ENCODE results near the gene LPAR3.

LPAR3 gene

GRCh38 chr1:84939151-84939550 lies 46.1 kb upstream of the LPAR3 start:
- no peak overlapping the region for H3K27ac ChIP-seq (replicated peaks)
- H3K27me3 ChIP-seq (ENCODE audit: insufficient read depth, poor library complexity, severe bottlenecking): peaks cover 4% of the 10 kb centered on the region
- no peak overlapping the region for H3K4me3 ChIP-seq (replicated peaks; ENCODE audit: insufficient read depth, low read length)
- TF ChIP-seq, protein P1, sequence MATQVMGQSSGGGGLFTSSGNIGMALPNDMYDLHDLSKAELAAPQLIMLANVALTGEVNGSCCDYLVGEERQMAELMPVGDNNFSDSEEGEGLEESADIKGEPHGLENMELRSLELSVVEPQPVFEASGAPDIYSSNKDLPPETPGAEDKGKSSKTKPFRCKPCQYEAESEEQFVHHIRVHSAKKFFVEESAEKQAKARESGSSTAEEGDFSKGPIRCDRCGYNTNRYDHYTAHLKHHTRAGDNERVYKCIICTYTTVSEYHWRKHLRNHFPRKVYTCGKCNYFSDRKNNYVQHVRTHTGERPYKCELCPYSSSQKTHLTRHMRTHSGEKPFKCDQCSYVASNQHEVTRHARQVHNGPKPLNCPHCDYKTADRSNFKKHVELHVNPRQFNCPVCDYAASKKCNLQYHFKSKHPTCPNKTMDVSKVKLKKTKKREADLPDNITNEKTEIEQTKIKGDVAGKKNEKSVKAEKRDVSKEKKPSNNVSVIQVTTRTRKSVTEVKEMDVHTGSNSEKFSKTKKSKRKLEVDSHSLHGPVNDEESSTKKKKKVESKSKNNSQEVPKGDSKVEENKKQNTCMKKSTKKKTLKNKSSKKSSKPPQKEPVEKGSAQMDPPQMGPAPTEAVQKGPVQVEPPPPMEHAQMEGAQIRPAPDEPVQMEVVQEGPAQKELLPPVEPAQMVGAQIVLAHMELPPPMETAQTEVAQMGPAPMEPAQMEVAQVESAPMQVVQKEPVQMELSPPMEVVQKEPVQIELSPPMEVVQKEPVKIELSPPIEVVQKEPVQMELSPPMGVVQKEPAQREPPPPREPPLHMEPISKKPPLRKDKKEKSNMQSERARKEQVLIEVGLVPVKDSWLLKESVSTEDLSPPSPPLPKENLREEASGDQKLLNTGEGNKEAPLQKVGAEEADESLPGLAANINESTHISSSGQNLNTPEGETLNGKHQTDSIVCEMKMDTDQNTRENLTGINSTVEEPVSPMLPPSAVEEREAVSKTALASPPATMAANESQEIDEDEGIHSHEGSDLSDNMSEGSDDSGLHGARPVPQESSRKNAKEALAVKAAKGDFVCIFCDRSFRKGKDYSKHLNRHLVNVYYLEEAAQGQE (IDR thresholded peaks at IDR 0.05; ENCODE audit: insufficient replicate concordance, low read depth): no peak
- TF ChIP-seq GABPA (IDR thresholded peaks at IDR 0.05; ENCODE audit: low read depth) (no peak), SPI1 (IDR thresholded peaks at IDR 0.05; ENCODE audit: borderline replicate concordance, low read depth) (no peak)
- no peak for DNase-seq (ENCODE audit: low read depth in 1 of 2, low spot score in 1 of 2)

DNA sequence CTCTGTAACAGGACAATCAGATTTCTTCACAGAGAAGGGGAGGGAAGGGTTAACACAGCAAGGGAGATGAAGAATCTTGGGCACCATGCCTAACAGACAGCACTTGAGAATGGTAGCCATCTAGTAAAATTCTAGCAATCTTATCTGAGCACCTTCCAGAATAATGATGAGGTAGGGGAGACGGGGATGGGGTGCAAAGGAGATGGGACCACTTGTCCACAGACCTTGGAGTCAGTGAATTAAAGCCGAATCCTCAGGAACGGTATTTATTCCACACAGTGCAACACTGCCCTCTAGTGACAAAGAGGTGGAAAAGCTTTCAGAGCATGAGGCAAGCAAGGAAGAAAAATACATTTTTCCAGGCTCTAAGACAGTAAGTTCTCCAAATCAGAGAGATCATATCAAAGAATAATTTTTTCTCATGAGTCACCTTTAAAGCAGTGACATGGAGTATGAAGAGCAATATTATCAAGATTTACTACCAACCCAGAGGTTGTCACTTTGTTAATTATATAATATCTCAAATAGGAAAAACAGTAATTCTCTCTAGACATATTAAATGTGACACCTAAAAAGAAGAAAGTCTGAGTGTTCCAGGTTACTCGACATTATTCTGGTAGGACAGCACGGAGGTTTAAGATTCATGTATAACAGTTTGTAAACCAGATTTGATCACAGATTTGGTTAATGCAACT lies 43.3 kb upstream of the LPAR3 start:
- H3K27ac ChIP-seq (replicated peaks): no peak overlapping the region
- peak; percentile 24 to 45 for DNase-seq (ENCODE audit: low read depth in 1 of 2, low spot score in 1 of 2)
- TF ChIP-seq, protein P2, sequence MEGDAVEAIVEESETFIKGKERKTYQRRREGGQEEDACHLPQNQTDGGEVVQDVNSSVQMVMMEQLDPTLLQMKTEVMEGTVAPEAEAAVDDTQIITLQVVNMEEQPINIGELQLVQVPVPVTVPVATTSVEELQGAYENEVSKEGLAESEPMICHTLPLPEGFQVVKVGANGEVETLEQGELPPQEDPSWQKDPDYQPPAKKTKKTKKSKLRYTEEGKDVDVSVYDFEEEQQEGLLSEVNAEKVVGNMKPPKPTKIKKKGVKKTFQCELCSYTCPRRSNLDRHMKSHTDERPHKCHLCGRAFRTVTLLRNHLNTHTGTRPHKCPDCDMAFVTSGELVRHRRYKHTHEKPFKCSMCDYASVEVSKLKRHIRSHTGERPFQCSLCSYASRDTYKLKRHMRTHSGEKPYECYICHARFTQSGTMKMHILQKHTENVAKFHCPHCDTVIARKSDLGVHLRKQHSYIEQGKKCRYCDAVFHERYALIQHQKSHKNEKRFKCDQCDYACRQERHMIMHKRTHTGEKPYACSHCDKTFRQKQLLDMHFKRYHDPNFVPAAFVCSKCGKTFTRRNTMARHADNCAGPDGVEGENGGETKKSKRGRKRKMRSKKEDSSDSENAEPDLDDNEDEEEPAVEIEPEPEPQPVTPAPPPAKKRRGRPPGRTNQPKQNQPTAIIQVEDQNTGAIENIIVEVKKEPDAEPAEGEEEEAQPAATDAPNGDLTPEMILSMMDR (IDR thresholded peaks at IDR 0.05; ENCODE audit: insufficient read depth, low read length): peak; percentile 89
- TF ChIP-seq SPI1 (IDR thresholded peaks at IDR 0.05; ENCODE audit: borderline replicate concordance, low read depth): no peak
- H3K4me3 ChIP-seq (replicated peaks; ENCODE audit: insufficient read depth, low read length): no peak overlapping the region
- no peaks in the 10 kb centered on the region for H3K27me3 ChIP-seq (ENCODE audit: insufficient read depth, poor library complexity, severe bottlenecking)

GRCh38 chr1:84933011-84933611 lies 40.1 kb upstream of the LPAR3 start:
- TF ChIP-seq POLR2AphosphoS5 (IDR thresholded peaks at IDR 0.05; ENCODE audit: low read depth) (no peak), SPI1 (IDR thresholded peaks at IDR 0.05; ENCODE audit: borderline replicate concordance, low read depth) (no peak), GABPA (IDR thresholded peaks at IDR 0.05; ENCODE audit: low read depth) (no peak)
- TF ChIP-seq, protein P1 (IDR thresholded peaks at IDR 0.05; ENCODE audit: insufficient replicate concordance, low read depth): no peak
- TF ChIP-seq, protein P2 (IDR thresholded peaks at IDR 0.05; ENCODE audit: insufficient read depth, low read length): no peak
- Histone ChIP-seq H3K27ac (replicated peaks) (no peak overlapping the region), H3K4me3 (replicated peaks; ENCODE audit: insufficient read depth, low read length) (no peak overlapping the region), H3K27me3 (ENCODE audit: insufficient read depth, poor library complexity, severe bottlenecking) (peaks cover 2% of the 10 kb centered on the region)
- DNase-seq (ENCODE audit: low read depth in 1 of 2, low spot score in 1 of 2): no peak

- Histone ChIP-seq H3K27ac (replicated peaks) (no peak overlapping the region), H3K4me3 (replicated peaks; ENCODE audit: insufficient read depth, low read length) (no peak overlapping the region), H3K27me3 (ENCODE audit: insufficient read depth, poor library complexity, severe bottlenecking) (peaks cover 2% of the 10 kb centered on the region)
- no peak for DNase-seq (ENCODE audit: low read depth in 1 of 2, low spot score in 1 of 2)
- TF ChIP-seq GABPA (IDR thresholded peaks at IDR 0.05; ENCODE audit: low read depth) (no peak), POLR2AphosphoS5 (IDR thresholded peaks at IDR 0.05; ENCODE audit: low read depth) (no peak), SPI1 (IDR thresholded peaks at IDR 0.05; ENCODE audit: borderline replicate concordance, low read depth) (no peak)
- TF ChIP-seq, protein P1 (IDR thresholded peaks at IDR 0.05; ENCODE audit: insufficient replicate concordance, low read depth): no peak
- TF ChIP-seq, protein P2 (IDR thresholded peaks at IDR 0.05; ENCODE audit: insufficient read depth, low read length): no peak
Observed at GRCh38 chr1:84930831-84931230, 37.8 kb upstream of the LPAR3 start.

Data from HL-60 (cell line).